IMR-90 (cell line): ENCODE measurements around the gene SNCG.
A peak's percentile ranks its signal among the peaks of the same experiment; 100 is the strongest.

Source experiments
- CEBPB ChIP-seq: IDR thresholded peaks from 2 replicates; pipeline ENCODE4 v1.6.1; 2012; ENCODE audit warnings: low read depth, low read length, improper control_type of control experiment
- CTCF ChIP-seq: conservative IDR thresholded peaks from 2 replicates; pipeline ENCODE4 v1.5.1; 2012; ENCODE audit warnings: mild to moderate bottlenecking, low read depth, low read length, improper control_type of control experiment
- ELK1 ChIP-seq: fragments of 150-350 bp; IDR thresholded peaks from 2 replicates; pipeline ENCODE4 v1.6.1; 2016; ENCODE audit warnings: low read depth, mild to moderate bottlenecking, low read length, moderate library complexity, borderline replicate concordance
- POLR2A ChIP-seq: IDR thresholded peaks from 2 replicates; pipeline ENCODE4 v1.6.1; 2012; ENCODE audit warnings: mild to moderate bottlenecking, low read depth, low read length
- RAD21 ChIP-seq: IDR thresholded peaks from 2 replicates; pipeline ENCODE4 v1.6.1; 2012; ENCODE audit warnings: low read length, improper control_type of control experiment
- RCOR1 ChIP-seq: IDR thresholded peaks from 2 replicates; pipeline ENCODE4 v1.6.1; 2012; ENCODE audit warnings: mild to moderate bottlenecking, low read length, improper control_type of control experiment; ENCODE audit not compliant: insufficient replicate concordance
- RFX5 ChIP-seq: IDR thresholded peaks from 2 replicates; pipeline ENCODE4 v1.8.0; 2012; ENCODE audit warnings: low read depth, mild to moderate bottlenecking, low read length, moderate library complexity
- SMC3 ChIP-seq: fragments of 150-350 bp; IDR thresholded peaks from 2 replicates; pipeline ENCODE4 v1.6.1; 2016; ENCODE audit warnings: low read depth, mild to moderate bottlenecking, antibody characterized with exemption, low read length, moderate library complexity

DNA sequence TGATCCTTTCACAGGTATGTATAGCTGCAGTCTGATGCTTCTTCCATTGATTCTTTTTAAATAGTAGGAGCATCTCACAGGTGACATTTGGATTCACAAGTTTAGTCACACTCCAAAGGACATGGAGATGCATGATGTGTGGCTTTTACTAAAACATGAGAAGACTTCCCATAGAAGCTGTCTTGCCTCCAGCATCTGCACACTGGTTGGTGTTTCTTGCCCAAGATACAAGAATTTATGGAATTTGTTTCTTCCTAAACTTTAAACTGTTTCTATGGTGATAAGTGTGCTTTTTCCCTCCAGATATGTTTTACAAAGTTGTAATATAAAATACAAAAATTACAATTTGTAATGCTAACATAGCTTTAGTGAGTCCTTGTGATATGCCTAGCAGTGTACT lies 34.1 kb downstream of the SNCG start:
- TF ChIP-seq CTCF, result no peak
- TF ChIP-seq CEBPB, result peak; percentile 34; the same call in 1 of the 2 replicates
- no peak for TF ChIP-seq RCOR1
- no peak for TF ChIP-seq RFX5
- no peak for TF ChIP-seq SMC3
- no peak for TF ChIP-seq RAD21
- no peak for TF ChIP-seq ELK1
- TF ChIP-seq POLR2A, result no peak
